HG03280 (cell line): ENCODE results near the gene TENM4.

Source experiments
- ATAC-seq: cut with Tn5 transposase; IDR thresholded peaks from one replicate; pipeline ENCODE4 v1.9.1; 2021; ENCODE audit warnings: mild to moderate bottlenecking, moderate library complexity; ENCODE audit not compliant: unreplicated experiment

Gene TENM4

GRCh38 chr11:78783846-78784245 lies 657.0 kb downstream of the TENM4 start:
- ATAC-seq = no peak

- ATAC-seq = no peak
Observed at GRCh38 chr11:78783301-78783700, 657.5 kb downstream of the TENM4 start.

GRCh38 chr11:78782725-78783124 lies 658.1 kb downstream of the TENM4 start:
- ATAC-seq = no peak

- ATAC-seq = no peak
Observed at GRCh38 chr11:78780889-78781288, 659.9 kb downstream of the TENM4 start.

GRCh38 chr11:78773492-78773891 lies 667.3 kb downstream of the TENM4 start:
- no peak for ATAC-seq

- no peak for ATAC-seq
Observed at GRCh38 chr11:78773077-78773476, 667.8 kb downstream of the TENM4 start.

GRCh38 chr11:78772186-78772585 lies 668.6 kb downstream of the TENM4 start:
- ATAC-seq = no peak

GRCh38 chr11:78770931-78771330 lies 669.9 kb downstream of the TENM4 start:
- ATAC-seq = no peak

GRCh38 chr11:78768971-78769370 lies 671.9 kb downstream of the TENM4 start:
- no peak for ATAC-seq

- ATAC-seq = no peak
Observed at GRCh38 chr11:78768345-78768744, 672.5 kb downstream of the TENM4 start.

- ATAC-seq = no peak
Observed at GRCh38 chr11:78767027-78767932, 673.5 kb downstream of the TENM4 start.

- no peak for ATAC-seq
Observed at GRCh38 chr11:78764946-78765345, 675.9 kb downstream of the TENM4 start.

- ATAC-seq = no peak
Observed at GRCh38 chr11:78763664-78764063, 677.2 kb downstream of the TENM4 start.

GRCh38 chr11:78762105-78762504 lies 678.7 kb downstream of the TENM4 start:
- no peak for ATAC-seq

- ATAC-seq = no peak
Observed at GRCh38 chr11:78759071-78759470, 681.8 kb downstream of the TENM4 start.

- no peak for ATAC-seq
Observed at GRCh38 chr11:78753297-78753696, 687.5 kb downstream of the TENM4 start.

GRCh38 chr11:78752494-78752893 lies 688.3 kb downstream of the TENM4 start:
- no peak for ATAC-seq

- no peak for ATAC-seq
Observed at GRCh38 chr11:78748918-78749690, 691.7 kb downstream of the TENM4 start.

- no peak for ATAC-seq
Observed at GRCh38 chr11:78744949-78745348, 695.9 kb downstream of the TENM4 start.

GRCh38 chr11:78744202-78744601 lies 696.6 kb downstream of the TENM4 start:
- ATAC-seq = no peak

- ATAC-seq = no peak
Observed at GRCh38 chr11:78742430-78742829, 698.4 kb downstream of the TENM4 start.

GRCh38 chr11:78741741-78742140 lies 699.1 kb downstream of the TENM4 start:
- ATAC-seq = no peak
